SK-N-MC (cell line): ENCODE measurements around the gene GPAM.

Source experiments
- FOXP2 ChIP-seq: optimal IDR thresholded peaks from 2 replicates; pipeline ENCODE3; 2011; ENCODE audit warnings: mild to moderate bottlenecking, moderate library complexity; ENCODE audit not compliant: insufficient read depth; ENCODE audit errors: extremely low read length, control extremely low read depth
- POLR2AphosphoS5 ChIP-seq: IDR thresholded peaks from 2 replicates; pipeline ENCODE4 v1.6.1; 2012; ENCODE audit warnings: mild to moderate bottlenecking, low read depth, low read length, borderline replicate concordance

DNA sequence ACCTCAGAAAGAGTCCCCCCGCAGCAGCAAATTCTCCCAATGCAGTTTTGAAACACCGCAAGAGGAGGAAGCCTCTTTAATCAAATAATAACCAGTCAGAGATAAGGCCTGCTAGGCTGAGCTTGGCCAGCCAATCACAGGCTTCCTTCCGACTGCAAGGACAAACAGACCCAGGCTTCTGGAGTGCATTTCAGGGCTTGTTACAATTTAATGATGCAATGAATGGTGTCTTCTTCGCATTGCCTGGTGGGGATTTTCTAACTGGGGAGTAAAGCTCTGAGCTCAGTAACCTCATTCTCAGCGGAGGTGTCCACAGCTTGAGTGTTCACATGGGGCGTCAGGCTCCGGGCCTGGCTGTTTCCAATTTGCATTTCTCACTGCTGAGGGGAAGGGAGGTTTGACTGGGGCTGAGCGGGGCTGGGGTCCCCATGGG is 31.8 kb upstream of the GPAM start:
- TF ChIP-seq POLR2AphosphoS5: no peak
- no peak for TF ChIP-seq FOXP2
